Stimulated activated CD4-positive, alpha-beta T cell treated with anti-CD3 and anti-CD28 coated beads, Interleukin-2, amount 100 ng/mL, for 24 hours (primary cell): ENCODE data around the gene CPLX1.
"Not testable (repeated sequence)": the region's sequence is repeated elsewhere in the genome, so short reads cannot be mapped to it uniquely, and the experiment has no call there.

ENCODE experiments used
- DNase-seq, 2 donors: peaks; one replicate each; pipeline ENCODE4 v3.0.0-alpha.2; 2020

CPLX1 gene

DNA sequence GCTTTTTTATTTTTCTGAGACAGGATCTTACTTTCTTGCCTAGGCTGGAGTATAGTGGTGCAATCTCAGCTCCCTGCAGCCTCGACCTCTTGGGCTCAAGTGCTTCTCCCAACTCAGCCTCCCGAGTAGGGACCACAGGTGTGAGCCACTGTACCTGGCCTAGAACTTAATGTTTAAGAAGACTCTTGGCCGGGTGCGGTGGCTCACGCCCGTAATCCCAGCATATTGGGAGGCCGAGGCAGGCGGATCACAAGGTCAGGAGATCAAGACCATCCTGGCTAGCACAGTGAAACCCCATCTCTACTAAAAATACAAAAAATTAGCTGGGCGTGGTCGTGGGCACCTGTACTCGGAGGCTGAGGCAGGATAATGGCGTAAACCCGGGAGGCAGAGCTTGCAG is 72.7 kb downstream of the CPLX1 start:
- not testable (repeated sequence) for DNase-seq

DNA sequence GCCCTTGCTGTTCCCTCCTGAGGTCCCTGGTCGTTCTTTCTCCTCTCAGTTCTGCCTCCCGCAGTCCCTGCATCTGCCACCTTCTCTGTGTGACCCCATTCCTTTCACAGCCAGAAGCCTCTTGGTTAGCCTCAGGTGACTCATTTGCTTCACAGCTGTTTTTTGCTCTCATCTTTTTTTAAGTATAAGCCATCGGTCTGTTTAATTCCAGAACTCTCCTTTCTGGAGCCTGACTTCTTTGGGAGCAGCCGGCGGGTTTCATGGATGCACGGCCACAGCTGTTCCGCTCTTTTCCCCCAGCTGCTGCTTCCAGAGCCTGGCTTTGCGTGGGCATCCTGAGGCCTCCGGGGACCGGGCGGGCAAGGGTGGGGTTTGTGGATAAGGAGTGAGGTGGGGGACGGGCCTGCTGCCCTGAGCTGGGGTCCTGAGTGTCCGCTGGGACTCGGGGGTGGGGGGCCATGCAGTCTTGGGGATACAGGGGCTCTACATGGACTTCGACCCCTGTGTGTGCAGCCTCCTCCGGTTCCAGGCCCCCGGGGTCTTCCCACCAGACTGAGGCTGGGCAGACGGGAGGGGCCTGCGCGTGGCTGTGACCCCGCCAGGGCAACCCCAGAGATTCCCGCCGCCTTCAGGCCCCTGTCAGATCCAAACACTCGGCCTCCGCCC is 73.6 kb downstream of the CPLX1 start:
- DNase-seq = no peak

DNA sequence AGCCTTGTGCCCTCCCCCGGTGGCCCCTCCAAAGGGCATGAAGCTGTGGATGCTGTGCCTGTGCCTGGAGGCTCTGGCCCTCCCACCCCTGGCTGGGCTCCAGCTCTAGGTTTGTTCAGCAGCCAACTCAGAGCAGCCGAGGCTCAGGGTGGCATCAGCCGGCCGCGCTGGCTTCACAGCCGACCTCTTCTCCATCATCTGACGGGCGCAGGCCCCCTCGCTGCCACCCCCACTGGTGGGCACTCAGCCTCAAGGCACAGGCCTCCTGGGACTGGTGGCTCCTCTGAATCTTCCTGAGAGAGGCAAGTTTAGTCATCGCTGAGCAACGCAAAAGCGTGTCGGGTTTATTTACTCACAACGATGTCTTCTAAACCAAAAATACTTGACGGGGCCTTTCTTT is 74.3 kb downstream of the CPLX1 start:
- no peak for DNase-seq

DNA sequence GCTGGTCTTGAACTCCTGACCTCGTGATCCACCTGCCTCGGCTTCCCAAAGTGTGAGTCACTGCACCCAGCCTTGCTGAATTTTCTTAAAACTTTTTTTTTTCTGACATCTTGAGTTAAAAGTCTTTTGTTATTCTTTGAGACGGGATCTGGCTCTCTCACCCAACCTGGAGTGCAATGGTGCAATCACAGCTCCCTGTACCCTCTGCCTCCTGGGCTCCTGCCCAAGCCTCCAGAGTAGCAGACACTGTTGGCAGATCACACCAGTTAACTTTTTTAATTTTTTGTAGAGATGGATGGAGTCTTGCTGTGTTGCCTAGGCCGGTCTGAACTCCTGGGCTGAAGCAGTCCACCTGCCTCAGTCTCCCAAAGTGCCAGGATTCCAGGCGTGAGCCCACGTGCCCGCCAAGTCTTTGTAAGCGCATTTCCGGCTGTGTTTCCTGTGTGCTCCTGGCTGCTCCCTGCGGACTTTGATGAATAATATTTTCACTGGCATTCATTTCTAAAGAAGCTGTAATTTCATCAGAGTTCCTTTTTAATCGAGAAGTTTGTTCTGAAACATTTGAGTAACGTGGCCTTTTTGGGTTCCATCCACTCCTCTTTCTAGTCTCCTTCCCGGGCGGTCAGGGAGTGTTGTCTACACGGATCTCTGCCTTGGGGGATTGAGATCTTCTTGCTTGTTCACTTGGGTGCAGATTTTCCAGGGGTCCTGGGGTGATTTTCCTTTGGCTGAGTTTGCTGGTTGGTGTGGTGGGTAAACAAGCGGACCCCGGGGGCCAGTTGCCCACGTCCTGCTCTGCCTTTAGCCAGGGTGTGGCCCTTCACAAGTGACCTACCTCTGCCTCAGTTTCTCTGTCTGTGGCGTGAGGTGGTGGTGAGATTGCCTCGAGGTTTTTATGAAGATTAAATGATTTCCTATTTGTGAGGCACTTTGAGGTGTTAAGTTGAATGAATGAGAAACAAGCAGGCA is 75.9 kb downstream of the CPLX1 start:
- no peak for DNase-seq

DNA sequence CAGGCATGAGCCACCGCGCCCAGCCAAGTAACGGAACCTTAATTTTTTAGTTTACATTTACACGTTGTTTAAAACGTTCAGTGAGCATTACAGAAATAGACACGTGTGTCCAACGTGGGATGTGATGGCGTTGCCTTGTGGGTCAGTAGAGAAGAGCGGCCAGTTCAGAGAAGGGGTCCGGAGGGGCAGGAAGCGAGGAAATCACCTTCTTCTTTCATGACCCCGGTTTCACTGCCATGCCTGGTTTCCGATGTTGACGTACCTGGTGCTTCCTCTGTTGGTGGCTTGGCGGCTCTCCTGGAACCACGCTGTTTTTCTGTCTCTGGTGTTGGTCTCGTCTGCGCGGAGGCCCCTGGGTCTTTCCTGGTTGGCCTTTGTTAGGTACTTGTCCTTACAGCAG is 77.5 kb downstream of the CPLX1 start:
- no peak for DNase-seq

DNA sequence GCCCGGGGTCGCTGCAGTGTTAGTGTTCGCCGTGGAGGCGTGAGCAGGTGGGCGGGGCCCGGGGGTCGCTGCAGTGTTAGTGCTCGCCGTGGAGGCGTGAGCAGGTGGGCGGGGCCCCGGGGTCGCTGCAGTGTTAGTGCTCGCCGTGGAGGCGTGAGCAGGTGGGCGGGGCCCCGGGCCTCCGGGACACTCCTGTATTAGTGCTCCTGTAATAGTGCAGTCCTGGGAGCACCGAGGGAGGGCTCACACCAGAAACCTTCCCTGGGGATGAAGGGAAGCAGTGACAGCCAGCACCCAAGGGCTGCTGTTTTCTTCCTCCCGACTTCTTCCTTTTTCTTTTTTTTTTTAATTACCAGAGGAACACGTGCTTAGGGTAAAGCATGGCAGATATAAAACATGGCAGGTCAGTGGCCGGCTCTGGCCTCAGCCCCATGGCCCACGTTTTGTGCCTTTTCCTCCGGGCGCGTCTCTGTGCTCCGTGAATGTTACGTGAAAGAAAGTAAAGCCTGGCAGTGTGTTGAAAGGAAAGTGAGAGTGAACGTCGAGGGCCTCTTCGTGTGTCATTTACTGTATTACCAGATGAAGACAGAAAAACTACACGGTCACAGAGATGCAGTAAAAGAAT is 78.3 kb downstream of the CPLX1 start:
- DNase-seq = no peak

DNA sequence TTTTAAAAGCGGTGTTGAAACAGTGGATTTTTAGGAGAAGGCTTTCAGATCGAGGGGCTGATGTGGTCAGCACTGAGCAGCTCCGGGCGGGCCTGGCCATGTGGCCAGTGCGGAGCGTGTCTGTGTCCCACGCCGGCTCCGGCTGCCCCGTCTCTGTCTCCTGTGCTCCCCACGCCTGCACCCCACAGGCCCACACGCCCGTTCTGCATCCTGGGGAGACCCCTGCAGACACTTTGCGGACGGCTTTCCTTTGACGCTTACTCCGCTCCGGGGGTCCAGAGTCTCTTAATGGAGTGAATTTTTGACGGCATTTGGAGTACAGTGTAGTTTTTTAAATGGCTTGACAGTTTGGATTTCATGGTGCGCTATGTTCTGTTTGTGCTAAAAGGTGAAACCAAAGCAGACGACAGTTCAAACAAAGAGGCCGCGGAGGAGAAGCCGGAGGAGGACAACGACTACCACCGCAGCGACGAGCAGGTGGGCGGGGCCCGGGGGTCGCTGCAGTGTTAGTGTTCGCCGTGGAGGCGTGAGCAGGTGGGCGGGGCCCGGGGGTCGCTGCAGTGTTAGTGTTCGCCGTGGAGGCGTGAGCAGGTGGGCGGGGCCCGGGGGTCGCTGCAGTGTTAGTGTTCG is 81.6 kb downstream of the CPLX1 start:
- DNase-seq = no peak

DNA sequence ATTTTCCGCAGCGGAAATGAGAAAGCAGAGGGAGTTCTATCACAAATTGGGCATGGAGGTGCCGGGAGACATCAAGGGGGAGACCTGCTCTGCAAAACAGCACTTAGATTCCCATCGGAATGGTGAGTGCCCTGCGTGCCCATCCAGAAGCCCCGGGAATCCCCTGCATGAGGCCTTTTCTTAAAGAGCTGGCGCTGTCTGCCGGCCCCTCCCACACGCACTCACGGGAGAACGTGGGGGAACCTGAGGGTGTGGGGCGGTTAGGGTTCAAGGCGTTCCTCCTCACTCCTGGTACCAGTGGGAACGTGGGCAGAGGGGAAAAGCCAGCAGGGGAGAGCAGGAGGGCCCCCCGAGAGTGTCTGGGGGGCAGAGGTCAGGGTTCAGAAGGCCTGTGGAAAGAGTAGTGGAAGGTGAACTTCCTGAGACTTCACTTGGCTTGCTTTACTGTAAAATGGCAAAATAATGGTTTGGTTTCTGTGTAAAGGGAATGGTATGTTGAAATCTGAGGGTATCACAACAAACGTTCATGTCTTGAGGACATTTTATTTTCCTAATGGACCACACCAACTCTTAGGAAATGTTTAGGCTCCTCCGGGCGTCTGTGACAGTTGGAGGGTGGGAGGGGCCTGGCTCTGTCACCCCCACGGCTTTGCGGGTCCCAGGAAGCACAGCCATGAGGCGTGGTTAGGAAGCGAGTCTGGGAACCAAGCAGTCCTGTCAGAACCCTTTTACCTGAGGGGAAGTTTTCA is 82.3 kb downstream of the CPLX1 start:
- DNase-seq = no peak

DNA sequence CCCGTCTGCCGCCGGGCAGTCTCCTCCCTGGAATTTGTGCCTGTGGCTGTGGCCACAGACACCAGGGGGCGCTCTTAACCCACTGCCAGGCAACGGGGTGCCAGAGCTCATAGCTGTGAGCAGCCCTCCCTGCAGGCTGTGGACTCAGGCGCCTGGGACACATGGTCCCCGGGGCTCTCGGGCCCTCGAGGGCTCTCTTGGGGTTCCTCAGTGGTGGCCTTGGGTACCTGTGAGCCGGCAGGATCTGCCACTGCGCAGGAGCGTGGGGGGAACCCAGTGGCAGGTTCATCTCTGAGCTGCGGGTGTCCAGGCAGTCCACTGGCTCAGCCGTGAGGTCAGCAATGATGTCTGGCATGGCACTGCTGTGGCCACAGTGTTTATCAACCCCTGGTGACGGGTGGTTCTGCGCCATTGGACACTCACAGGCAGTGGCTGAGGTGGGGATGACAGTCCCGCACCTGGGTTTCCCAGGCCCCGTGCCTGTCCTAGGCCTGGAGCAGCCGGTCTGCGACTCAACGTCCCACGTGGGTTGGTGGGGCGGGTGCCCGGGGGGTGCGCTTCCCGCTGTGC is 83.1 kb downstream of the CPLX1 start:
- peak; percentile 85 to 87 for DNase-seq

DNA sequence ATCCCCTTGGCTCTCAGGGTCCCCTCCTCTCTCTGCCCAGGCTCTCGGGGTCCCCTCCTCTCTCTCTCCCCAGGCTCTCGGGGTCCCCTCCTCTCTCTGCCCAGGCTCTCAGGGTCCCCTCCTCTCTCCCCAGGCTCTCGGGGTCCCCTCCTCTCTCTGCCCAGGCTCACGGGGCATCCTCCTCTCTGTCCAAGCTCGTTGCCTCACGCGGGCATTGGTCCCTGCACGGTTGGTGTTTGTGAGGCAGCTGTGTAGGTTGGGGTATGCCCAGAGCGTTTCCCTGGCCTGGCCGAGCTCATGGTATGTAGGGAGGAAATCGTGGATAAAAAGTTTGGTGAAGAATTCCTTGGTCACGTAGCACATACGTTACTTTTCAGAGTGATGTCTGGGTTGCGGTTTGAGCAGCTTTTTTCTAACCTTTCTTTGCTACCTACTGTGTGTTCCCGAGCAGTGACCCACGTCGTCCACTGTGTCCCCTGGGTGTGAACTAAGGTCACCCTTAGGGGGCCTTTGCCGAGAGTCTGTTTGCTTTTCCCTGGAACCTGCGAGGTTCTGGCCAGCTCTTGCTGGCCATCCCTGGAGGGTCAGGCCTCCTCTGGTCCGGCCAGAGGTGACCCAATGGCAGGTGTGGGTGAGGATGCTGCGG is 83.7 kb downstream of the CPLX1 start:
- DNase-seq = no peak

DNA sequence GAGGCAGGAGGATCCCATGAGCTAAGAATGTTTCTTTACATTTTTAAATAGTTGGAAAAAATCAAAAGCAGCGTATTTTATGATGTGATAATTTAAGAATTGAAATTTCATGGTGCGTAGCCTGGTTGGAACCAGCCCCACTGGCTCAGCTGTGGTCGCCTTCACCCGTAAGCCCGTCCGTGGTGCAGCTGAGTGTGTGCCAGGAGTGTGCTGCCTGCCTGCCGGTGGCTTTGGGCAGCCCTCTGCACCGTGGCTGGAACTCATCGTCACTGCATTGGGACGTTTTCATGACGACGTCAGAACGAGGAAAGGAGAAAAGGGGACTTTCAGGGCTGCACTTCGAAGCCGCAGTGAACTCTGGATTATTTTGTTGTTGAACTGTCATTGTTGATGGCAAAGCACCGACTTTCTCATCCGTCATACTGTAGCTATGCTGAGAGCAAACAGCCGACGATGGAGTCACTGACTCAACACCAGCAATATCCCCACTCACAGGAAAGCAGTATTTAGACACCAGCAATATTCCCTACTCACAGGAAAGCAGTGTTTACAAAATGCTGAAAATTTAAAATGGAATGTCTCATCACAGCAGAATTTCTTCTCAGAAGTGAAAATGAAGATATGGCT is 85.2 kb downstream of the CPLX1 start:
- no peak for DNase-seq

DNA sequence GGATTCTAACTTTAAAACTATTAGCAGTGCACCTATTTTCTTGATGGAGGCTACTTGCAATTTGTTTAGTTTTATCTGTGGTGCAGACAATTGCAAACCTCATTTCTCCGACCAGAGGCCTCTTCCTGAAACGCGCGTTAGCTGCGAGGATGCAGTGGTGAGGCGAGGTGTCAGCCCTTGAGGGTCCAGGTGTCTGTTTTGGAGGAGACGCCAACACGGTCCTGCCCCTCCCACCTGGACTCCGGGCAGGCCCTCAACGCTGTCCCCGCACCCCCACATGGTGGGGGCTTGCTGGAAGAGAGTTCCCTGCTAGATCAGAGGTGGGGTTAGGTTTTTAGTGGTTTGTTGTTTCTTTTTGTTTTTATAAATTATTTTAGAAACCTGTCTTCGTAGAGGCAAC is 85.9 kb downstream of the CPLX1 start:
- no peak for DNase-seq

DNA sequence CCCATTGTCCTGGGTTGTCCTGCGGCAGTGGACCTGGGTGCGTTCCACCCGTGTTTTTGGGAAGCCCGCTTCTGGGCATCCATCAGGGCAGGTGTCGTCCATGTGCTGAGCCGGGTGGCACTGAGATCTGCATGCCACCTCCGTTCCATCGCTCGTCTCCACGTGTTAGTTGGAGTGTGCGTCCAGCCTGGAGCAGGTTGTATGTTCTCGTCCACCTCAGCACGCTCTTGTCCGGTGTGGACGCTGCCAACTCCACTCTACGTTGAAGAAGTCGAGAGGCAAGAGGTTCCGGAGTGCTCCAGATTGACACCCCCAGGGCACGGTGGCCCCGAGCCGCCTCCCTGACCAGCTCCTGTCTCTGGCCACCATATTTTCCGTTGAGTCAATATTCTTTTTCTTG is 86.4 kb downstream of the CPLX1 start:
- no peak for DNase-seq

DNA sequence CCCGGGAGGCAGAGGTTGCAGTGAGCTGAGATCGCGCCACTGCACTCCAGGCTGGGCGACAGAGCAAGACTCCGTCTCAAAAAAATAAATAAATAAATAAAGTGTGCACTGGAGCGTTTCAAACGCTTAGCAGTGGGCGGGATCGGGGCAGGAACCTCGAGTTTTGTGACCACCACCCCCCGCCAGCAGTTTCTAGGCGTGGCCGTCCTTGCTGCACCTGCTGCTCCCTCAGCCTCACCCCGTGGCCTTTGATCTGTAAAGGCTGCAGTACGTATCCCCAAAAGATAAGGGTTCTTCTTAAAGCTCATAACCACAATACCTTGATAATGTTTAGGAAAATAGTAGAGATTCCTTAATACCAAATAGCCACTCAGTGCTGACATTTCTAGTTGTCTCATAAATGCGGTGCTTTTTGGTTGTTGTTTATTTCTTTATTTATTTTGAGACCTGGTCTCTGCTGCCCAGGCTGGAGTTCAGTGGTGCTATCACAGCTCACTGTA is 87.1 kb downstream of the CPLX1 start:
- no peak for DNase-seq

DNA sequence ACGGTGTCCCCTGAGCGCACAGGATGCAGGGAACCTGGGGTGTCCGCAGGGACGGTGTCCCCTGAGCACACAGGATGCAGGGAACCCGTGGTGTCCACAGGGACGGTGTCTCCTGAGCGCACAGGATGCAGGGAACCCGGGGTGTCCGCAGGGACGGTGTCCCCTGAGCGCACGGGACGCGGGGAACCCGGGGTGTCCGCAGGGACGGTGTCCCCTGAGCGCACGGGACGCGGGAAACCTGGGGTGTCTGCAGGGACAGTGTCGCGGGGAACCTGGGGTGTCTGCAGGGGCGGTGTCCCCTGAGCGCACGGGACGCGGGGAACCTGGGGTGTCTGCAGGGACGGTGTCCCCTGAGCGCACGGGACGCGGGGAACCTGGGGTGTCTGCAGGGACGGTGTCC is 89.4 kb downstream of the CPLX1 start:
- not testable (repeated sequence) for DNase-seq

DNA sequence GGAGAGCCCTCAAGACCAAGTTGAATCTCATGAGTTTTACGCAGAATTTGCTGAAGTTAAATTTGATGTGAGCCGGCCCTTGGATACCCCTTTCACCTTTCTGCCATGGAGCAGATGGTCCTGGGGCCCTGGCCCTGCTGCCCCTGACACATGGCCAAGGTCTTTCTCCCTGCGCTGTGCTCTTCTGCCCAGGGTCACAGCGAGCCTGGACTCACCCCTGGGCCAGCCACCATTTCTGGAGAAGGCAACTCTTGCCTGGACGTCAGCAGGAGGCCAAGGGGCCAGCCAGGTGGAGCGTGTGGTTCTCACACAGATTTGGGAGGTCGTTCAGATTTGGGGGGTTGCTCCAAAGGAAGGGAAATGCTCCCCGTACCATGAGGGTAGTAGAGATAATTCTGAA is 90.3 kb downstream of the CPLX1 start:
- DNase-seq = no peak
